Stimulated activated CD8-positive, alpha-beta memory T cell treated with anti-CD3 and anti-CD28 coated beads, Interleukin-12 subunit alpha, Interleukin-12 subunit beta, amount 100 ng/mL, for 4 hours (primary cell): ENCODE measurements around the gene JPH4.
"Not testable (repeated sequence)": the region's sequence is repeated elsewhere in the genome, so short reads cannot be mapped to it uniquely, and the experiment has no call there.

Experiments used
- DNase-seq: peaks from one replicate; pipeline ENCODE4 v3.0.0-alpha.2; 2020; ENCODE audit warnings: low read depth

Gene JPH4

DNA sequence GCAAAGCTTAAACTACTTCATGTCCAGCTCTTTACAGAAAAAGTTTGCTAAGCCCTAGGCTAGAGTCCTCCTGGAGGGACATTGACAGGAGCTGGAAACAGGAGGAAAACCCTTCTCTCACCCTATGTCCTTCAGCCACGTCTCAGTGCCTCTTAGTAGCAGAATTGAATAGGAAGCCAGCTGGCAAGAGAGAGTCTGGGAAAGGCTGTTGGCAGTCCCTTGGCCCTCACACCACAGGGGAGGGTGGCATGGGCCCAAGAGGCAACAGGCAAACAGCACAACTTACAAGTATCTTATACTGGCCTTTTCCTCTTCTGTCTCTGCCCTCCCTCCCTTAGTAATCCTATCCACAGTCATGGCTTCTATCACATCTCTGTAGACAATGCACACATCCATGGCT lies 29.9 kb upstream of the JPH4 start:
- DNase-seq = no peak

DNA sequence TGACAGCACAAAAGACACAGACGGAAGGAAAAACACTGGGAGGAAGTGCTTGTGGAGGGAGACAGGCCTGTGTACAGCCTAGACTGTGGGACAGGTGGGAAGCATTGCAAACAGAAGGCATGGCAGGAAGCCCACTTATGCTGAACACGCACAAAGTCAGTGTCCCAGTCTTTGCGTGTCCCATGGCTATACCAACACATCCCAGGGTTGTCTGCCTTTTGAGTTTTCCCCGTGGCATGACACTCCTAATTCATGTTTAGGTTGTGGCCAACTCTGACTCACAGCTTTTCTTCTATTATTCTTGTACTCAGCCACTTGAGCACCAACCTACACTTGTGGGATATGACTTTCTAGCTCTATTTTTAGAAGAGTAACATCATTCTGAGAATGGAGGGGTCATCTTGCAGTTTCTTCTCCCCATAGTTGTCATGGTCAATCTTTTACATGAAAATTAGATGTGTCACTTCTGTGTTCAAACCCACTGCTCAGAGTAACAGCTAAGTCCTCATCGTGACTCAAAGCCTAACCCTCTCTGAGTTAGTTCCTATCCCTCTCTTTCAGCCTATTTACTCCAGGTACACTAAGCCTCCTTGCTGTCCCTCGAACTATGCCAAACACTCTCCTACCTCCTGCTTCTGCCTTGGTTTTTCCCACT lies 27.5 kb upstream of the JPH4 start:
- DNase-seq = no peak

DNA sequence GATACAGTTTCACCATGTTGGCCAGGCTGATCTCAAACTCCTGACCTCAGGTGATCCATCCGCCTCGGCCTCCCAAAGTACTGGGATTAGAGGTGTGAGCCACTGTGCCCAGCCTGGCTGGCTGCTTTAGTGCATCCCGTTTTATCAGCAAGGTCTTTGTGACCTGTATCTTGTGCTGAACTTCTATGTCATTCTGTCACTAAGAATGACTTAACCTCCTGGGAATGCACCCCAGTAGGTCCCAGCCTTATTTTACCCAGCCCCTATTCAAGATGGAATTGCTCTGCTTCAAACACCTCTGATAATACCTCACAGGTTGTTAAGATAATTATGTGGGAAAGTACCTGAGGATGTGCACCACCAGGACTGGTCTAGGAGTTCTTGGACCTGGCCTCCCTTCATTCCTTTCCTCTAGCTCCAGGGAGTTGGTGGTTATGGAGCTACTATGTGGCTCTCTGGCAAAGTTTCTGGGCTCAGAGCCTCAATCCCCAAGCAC lies 26.1 kb upstream of the JPH4 start:
- no peak for DNase-seq

DNA sequence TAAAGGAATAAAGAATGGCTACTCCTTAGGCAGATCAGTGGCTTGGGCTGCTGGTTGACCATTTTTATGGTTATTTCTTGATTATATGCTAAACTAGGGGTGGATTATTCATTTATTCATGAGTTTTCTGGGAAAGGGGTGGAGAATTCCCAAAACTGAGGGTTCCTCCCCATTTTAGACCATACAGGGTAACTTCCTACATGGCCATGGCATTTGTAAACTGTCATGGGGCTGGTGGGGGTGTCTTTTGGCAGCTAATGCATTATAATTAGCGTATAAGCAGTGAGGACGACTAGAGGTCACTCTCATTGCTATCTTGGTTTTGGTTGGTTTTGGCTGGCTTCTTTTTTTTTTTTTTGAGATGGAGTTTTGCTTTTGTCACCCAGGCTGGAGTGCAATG lies 25.6 kb upstream of the JPH4 start:
- no peak for DNase-seq

DNA sequence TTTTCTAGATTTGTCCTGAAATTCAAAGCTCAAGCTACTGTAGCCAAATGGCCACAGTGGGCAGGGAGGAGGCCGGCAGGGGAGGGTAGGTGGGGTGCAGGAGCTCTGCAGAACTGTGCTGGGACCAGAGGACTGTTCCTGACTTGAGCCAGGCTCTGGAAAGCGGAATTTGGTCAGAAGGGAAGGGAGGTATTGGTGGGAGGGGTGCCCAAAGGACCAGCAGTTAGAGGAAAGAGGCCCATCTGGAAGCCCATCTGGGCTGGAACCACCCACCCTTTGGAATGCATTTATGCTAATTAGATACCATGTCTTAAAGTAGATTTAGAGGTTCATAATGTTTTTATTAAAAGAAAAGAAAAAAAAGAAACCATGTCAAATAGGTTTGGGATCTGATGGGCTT lies 24.5 kb upstream of the JPH4 start:
- DNase-seq = no peak

DNA sequence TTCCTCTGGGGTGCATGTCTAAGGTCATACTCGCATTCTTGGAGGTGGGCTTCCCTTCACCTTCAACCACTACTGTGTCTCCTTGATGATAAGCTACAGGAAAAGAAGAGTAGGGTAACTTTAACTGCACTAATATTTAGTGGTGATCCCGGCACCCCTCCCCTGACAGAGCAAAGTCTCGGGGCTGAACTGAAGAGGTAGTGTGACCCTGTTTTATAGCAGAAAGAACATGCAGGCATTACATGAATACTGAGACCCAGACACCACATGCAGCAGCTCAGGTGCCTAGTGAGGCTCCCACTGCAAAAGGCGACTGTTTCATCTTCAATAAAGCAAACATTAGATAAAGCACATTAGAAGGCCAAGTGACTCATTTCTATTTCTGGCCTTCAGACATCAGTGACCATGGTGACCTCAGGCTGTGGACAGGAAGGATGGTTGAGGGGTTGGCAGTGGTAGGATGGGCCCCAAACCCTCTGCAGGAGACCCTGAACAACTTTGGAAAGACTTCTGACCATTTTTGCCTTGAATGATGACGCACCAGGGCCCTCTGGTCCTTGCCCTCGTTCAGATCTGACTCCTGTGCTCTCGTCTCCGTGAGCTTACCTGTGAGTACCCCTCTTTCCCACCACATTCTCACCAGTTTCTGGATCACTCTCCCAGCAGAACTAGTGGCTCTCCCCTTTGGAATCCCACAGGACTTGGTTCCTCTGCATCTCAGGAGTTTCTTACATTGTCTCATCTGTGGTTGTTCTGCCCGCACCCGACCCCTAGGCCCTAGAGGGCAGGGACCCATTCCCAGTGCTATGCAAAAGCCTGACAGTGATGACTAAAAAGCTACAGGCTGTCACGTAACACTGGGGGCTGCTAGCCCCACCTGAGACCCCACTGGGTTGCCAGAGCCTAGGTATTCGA lies 23.8 kb upstream of the JPH4 start:
- DNase-seq = no peak

DNA sequence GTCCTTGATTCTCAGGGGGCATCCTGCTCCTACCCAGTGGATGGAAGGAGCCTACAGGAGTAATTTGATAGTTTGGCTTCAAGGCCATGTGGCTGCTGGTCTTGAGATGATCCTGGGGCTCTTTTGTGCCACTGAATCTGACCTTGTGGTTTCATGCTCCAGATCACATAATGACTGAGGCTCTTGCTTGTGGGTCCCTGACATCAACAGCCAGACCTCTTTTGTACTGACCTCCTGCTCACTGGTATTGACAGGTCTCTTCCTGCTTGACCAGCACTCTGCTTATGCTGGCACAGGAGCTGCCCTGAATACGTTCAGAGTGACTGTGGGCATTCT lies 23.2 kb upstream of the JPH4 start:
- DNase-seq = no peak

DNA sequence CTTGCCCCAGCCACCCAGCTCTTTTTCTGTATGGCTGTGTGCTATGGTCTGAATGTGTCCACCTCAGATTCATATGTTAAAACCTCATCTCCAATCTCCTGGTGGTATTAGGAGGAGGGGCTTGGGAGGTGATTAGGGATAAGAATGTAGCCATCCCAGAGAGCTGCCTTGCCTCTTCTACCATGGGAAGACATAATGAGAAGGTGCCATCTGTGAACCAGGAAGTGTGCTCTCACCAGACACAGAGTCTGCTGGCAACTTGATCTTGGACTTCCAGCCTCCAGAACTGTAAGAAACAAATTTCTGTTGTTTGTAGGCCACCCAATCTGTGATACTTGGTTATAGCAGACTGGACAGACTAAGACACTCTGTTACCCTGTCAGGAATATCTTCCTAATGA lies 22.8 kb upstream of the JPH4 start:
- no peak for DNase-seq

DNA sequence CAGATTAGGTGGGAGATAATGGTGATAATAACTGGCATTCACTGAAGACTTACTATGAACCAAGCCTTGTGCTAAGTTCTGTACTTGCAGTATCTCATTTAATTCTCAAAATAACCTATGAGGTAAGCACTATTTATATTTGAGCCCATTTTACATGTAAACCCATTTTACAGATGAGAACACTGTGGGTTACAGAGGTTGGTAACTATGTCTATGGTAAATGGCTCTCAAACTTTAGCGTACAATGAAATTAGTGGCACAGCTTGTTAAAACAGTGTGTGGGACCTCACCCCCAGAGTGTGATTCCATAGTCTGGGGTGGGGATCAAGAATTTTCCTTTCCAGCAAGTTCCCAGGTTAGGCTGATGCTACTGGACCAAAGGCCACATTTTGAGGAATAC lies 22.2 kb upstream of the JPH4 start:
- DNase-seq = no peak

DNA sequence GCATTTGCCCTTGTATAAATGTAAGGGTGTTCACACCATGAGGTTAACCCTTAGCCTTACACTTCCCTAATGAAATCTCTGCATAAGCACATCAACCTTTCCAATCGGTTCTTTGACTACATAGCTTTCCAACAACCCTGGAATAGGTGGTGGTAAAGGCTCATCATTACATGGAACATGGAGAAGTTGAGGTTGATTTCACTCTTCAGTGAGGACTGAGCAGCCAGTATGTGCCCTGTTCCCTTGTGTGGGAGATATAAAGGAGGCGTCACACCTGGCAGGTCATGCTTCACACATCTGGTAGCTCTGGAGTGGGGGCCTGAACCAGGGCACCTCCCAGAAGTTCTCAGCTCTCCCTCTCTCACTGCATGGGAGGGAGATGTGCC lies 21.7 kb upstream of the JPH4 start:
- no peak for DNase-seq

DNA sequence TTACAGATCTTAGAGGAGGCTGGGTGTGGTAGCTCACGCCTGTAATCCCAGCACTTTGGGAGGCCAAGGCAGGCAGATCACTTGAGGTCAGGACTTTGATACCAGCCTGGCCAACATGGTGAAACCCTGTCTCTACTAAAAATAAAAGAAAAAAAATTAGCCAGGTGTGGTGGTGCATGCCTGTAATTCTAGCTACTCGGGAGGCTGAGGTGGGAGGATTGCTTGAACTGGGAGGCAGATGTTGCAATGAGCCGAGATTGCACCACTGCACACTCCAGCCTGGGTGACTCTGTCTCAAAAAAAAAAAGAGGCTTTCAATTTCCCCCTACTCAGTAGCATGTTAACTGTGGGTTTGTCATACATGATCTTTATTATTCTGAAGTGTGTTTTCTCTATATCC lies 15.6 kb upstream of the JPH4 start:
- DNase-seq = not testable (repeated sequence)

DNA sequence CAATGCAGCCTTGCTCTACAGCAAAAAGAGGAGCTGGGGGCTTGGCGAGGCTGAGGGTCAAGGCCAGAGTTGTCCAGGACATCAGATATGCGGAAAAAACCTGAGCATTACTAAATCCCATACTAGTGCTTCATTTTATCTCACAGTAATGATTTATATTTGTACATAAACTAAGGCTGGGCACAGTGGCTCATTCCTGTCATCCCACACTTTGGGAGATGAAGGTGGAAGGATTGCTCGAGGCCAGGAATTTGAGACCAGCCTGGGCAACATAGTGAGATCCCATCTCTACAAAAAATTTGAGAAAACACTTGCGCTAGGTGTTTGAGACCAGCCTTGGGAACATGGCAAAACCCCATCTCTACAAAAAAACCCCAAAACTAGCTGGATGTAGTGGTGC lies 11.6 kb upstream of the JPH4 start:
- no peak for DNase-seq

DNA sequence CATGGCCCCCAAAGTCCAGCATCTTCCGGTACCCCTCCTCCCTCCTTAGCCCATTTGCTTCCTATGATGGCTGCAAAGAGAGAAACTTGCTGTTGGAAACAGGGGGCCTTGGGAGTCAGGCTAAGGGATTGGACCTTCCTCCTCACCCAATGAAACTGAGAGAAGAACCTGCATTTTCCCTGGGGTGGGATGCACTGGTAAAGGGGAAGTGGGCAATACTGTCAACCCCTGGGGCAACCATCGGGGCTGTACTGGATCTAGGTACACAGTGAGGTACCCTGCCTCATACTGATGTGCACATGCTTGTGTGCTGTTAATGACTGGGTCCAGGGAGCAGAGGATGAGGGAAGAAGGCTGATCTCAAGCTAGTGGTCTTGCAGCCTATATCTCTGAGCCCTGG lies 11.0 kb upstream of the JPH4 start:
- DNase-seq = no peak

DNA sequence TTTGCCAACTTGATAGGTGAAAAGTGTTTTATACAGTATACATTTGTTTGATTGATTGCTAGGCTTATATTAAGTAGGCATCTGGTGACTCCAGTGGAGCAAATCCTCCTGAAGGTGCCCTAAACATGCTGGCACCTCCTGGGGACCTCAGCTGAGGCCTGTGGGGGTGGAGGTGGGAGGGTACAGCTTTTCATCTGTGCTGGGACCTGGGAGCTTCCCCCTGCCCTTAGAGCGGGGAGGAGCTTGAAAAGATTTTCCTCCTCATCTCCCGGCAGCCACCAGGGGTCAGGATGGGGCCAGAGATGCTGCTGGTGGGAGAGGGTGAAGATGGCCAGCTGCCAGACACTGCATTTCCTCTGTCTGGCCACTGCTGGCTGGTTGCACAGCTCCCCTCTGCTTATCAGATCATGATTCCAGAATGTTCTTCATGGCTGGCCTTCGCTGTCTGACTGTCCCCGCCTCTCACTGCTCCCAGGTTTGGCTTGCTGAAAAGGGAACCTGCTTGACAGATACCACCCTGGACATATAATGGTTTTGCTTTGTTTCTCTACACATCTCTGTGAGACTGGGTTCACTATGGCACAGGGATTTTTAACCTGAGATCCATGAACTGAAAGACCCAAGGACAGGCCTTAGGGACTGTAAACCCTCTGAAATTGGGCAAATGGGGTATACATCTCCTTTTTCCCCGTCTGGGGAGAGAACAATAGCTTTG lies 10.5 kb upstream of the JPH4 start:
- DNase-seq = peak; percentile 47

DNA sequence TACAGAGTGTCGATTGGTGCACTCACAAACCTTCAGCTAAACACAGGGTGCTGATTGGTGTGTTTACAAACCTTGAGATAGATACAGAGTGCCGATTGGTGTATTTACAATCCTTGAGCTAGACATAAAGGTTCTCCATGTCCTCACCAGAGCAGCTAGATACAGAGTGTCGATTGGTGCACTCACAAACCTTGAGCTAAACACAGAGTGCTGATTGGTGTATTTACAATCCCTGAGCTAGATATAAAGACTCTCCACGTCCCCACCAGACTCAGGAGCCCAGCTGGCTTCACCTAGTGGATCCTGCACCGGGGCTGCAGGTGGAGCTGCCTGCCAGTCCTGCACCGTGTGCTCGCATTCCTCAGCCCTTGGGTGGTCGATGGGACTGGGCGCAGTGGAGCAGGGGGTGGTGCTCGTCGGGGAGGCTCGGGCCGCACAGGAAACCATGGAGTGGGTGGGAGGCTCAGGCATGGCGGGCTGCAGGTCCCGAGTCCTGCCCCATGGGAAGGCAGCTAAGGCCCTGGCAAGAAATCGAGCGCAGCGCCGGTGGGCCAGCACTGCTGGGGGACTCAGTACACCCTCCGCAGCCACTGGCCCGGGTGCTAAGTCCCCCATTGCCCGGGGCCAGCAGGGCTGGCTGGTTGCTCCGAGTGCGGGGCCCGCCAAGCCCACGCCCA lies 6.1 kb upstream of the JPH4 start:
- DNase-seq = not testable (repeated sequence)

DNA sequence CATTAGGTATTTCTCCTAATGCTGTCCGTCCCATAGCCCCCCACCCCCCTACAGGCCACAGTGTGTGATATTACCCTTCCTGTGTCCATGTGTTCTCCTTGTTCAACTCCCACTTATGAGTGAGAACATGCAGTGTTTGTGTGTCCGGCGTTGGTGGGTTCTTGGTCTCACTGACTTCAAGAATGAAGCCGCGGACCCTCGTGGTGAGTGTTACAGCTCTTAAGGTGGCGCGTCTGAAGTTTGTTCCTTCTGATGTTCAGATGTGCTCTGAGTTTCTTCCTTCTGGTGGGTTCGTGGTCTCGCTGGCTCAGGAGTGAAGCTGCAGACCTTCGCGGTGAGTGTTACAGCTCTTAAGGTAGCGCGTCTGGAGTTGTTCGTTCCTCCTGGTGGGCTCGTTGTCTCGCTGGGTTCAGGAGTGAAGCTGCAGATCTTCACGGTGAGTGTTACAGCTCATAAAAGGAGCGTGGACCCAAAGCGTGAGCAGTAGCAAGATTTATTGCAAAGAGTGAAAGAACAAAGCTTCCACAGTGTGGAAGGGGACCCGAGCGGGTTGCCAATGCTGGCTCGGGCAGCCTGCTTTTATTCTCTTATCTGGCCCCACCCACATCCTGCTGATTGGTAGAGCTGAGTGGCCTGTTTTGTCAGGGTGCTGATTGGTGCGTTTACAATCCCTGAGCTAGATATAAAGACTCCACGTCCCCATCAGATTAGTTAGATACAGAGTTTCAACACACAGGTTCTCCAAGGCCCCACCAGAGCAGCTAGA lies 5.4 kb upstream of the JPH4 start:
- DNase-seq = not testable (repeated sequence)

DNA sequence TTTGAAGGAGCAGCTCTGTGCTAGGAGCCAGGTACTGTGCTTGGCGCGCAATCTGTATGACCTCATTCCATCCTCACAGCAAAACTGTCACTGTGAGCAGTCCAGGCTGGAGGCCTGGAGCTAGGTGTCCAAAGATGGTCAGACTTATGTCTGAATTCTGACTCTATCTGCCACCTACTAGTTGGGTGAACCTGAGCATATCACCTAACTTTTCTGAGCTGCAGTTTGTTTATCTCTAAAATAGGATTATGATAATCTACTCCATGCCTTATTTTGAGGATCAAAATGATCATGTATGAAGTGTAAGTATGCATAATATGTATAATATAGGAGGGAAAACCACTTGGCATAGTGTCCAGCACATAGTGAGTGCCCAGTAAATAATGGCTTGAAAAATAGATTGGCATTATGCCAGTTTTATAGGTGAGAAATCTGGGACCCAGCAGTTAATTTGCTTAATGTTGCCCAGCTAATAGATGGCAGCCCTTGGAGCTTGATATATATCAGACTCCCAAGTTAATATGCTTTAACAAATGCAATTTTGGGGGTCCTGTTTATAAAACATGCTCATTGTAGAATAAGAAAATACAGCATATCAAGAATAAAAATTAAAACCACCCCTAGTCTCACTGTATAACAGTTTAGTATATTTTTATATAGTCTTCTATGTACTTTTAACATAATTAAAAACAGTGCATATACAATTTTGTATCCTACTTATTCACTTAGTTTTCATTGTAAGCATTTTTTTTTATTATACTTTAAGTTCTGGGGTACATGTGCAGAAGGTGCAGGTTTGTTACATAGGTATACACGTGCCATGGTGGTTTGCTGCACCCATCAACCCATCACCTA lies 4.5 kb upstream of the JPH4 start:
- DNase-seq = no peak

DNA sequence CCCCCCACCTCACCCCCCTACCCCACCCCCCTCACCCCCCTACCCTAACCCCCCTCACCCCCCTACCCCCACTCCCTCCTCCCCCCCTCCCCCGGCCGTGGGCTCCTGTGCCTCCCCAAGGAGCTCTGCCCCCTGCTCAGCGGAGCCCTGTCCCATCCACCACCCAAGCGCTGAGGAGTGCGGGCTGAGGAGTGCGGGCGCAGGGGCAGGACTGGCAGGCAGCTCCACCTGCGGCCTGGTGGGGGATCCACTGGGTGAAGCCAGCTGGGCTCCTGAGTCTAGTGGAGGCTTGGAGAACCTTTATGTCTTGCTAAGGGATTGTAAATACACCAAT lies 2.3 kb upstream of the JPH4 start:
- DNase-seq = no peak

DNA sequence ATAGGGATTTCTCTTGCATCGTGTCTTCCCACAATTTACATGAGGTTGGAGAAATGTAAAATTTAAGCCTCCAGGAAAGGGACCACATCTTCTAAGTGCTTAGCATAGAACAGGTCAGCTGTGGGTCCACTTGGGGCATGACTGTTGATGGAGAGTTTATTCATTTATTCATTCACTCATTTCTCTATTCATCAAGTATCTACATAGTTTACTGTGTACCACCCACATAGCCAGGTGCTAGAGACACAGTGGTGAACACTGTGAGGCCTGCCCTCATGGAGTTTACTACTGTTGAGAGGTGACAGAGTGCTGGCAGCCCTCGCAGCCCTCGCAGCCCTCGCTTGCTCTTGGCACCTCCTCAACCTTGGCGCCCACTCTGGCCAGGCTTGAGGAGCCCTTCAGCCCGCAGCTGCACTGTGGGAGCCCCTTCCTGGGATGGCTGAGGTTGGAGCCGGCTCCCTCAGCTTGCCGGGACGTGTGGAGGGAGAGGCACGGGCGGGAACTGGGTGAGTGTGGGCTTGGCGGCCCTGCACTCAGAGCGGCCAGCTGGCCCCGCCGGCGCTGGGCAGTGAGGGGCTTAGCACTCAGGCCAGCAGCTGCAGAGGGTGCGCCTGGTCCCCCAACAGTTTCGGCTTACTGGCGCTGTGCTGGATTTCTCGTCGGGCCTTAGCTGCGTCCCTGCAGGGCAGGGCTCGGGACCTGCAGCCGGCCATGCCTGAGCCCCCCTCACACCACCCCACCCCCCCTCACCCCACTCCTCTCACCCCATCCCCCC lies 1.7 kb upstream of the JPH4 start:
- DNase-seq = no peak

DNA sequence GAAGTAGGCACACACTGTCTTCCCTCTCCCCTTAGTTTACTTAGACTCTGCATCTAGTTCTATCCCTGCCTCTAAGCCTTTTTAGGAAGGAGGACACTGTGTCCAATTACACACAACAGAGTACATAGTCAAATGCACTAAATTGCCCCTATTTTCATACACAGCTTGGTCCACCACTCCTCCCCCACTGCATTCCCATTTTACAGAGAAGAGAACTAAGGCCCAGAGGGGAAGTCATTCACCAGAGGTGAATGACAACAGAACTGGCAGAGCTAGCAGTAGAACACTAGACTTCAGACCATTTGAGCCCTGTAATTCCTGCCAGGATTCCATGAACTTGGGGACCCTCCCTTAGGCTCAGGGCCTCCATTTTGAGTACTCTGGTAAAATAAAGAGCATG lies 1.1 kb upstream of the JPH4 start:
- DNase-seq = no peak
